OCI-LY1 (cell line): Measurements from ENCODE around the gene ZFP1.

ENCODE experiments used
- CTCF ChIP-seq: fragments of 200-600 bp; sonication (generic), shearing (Covaris generic); IDR thresholded peaks from 2 replicates; pipeline ENCODE4 v1.5.1; 2017; ENCODE audit warnings: mild to moderate bottlenecking, antibody characterized with exemption, low read length, moderate library complexity, mixed read lengths
- EZH2 ChIP-seq: fragments of 200-600 bp; sonication (generic), shearing (Covaris generic); IDR thresholded peaks from 2 replicates; pipeline ENCODE4 v1.8.0; 2017; ENCODE audit warnings: borderline replicate concordance, mixed run types, mild to moderate bottlenecking, antibody characterized with exemption, low read length, moderate library complexity, mixed read lengths

- TF ChIP-seq CTCF (no peak), EZH2 (no peak)
Observed at GRCh38 chr16:75217389-75217851, 69.1 kb downstream of the ZFP1 start.
